Esophagus muscularis mucosa (tissue), 3 donors: ENCODE data around the gene SGTA.

ENCODE experiments used
- CTCF ChIP-seq, 3 experiments: fragments of 200-600 bp in 2 of 3; fragments of 450-650 bp in 1 of 3; sonication (generic) in 2 of 3; IDR thresholded peaks; one replicate each; pipeline ENCODE4 v1.5.1; 2017 to 2019; ENCODE audit warnings: antibody characterized with exemption in 3 of 3, mild to moderate bottlenecking in 2 of 3, moderate library complexity in 1 of 3
- EP300 ChIP-seq: sonication (generic); formaldehyde crosslinking; IDR thresholded peaks from one replicate; pipeline ENCODE4 v1.6.1; 2017; ENCODE audit warnings: antibody characterized with exemption

- no peak for TF ChIP-seq EP300
- TF ChIP-seq CTCF (IDR thresholded peaks at IDR 0.05) = no peak
These were observed 25.3 kb upstream of the SGTA start for GRCh38 chr19:2808129-2808941.
